HG03175 (cell line): Measurements from ENCODE around the gene EFCAB13.
"Not testable (repeated sequence)": the region's sequence is repeated elsewhere in the genome, so short reads cannot be mapped to it uniquely, and the experiment has no call there.

Experiments used
- ATAC-seq: cut with Tn5 transposase; IDR thresholded peaks from one replicate; pipeline ENCODE4 v1.9.1; 2021; ENCODE audit warnings: mild to moderate bottlenecking, moderate library complexity; ENCODE audit not compliant: unreplicated experiment

The EFCAB13 gene

GRCh38 chr17:47324224-47325020 lies 667 bp downstream of the EFCAB13 start:
- ATAC-seq, result peak; percentile 27

- no peak for ATAC-seq
Measured at GRCh38 chr17:47325176-47325575, 1.4 kb downstream of the EFCAB13 start.

- no peak for ATAC-seq
Measured at GRCh38 chr17:47330548-47330947, 6.8 kb downstream of the EFCAB13 start.

GRCh38 chr17:47332287-47332686 lies 8.5 kb downstream of the EFCAB13 start:
- ATAC-seq, result no peak

DNA sequence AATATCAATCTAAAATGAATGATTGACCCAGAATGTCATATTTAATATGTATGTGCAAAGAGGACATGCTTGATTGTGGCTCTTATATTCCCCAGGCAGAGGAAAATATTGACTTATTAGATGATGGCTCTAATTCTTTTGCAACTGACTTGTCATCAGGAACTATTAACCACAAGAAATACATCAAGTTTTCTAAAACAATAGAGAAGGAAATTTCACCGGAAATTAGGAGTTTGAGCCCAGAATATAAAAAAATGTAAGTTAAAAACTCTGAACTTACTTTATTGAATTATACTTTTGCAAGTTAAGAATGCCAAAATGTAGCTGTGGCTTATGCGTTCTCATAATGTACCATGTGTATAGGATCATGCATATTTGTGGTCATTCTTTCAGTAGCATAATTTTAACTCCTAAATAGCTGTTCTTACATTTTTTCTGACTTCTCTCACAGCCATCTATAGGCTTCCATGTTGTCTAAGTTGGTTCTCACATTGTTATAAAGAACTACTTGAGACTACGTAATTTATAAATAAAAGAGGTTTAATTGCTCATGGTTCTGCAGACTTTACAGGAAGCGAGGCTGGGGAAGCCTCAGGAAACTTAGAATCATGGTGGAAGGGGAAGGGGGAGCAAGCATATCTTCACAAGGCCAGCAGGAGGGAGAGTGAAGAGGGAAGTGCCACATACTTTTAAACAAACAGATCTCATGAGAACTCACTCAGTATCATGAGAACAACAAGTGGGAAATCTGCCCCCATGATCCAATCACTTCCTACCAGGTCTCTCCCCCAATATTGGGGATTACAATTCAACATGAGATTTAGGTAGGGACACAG lies 11.6 kb downstream of the EFCAB13 start:
- no peak for ATAC-seq

GRCh38 chr17:47338026-47338425 lies 14.3 kb downstream of the EFCAB13 start:
- ATAC-seq, result no peak

DNA sequence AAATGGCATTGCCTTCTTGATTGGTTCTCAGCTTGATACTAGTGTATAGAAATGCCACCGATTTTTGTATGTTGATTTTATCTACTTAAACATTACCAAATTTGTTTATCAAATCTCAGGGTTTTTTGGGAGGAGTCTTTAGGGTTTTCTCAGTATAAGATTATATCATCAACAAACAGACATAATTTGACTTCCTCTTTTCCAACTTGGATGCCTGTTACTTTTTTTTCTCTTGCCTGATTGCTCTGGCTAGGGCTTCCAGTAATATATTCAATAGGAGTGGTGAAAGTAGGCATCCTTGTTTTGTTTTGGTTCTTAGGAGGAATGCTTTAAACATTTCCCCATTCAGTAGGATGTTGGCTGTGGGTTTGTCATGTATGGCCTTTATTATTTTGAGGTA lies 29.1 kb downstream of the EFCAB13 start:
- no peak for ATAC-seq

DNA sequence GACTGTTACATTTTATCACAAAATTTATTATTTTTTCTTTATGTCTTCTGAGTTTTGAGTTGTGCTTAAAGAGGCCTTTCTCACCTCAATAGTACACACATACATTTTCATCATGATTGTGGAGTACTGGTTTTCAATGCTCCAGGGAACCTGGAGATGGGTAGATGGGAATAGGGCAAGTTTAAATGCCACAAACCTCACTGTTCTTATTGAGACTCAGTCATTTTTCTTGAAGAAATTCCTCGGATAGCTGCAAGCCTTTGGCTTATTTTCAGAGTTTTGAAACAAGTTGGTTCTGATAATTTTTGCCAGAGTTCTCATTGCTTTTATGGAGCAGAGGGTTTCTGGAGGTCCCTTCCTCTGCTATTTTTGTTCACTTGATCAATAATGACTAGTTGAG lies 34.9 kb downstream of the EFCAB13 start:
- ATAC-seq, result no peak

- no peak for ATAC-seq
Measured at GRCh38 chr17:47363171-47363570, 39.4 kb downstream of the EFCAB13 start.

GRCh38 chr17:47367257-47367656 lies 43.5 kb downstream of the EFCAB13 start:
- ATAC-seq, result no peak

GRCh38 chr17:47368262-47368661 lies 44.5 kb downstream of the EFCAB13 start:
- ATAC-seq, result no peak

- ATAC-seq, result not testable (repeated sequence)
Measured at GRCh38 chr17:47370899-47371298, 47.1 kb downstream of the EFCAB13 start.

- no peak for ATAC-seq
Measured at GRCh38 chr17:47373002-47373401, 49.2 kb downstream of the EFCAB13 start.

DNA sequence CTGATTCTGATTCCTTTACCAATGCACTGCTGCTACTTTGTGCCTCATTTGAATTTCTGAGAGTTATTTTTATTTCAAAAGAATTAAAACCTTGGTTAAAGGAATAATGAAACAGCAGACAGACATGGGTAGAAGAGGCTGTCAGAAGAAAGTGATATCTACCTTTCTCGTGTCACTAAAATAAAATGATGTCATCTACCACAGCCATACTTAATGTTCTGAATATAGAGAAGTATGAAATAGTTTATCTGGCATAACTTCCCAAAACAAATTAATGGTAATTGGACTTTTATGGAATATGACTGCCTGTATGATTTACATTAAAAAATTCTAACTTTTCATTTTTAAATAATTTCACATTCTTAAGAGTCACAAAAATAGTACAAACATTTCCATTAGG lies 52.5 kb downstream of the EFCAB13 start:
- no peak for ATAC-seq

DNA sequence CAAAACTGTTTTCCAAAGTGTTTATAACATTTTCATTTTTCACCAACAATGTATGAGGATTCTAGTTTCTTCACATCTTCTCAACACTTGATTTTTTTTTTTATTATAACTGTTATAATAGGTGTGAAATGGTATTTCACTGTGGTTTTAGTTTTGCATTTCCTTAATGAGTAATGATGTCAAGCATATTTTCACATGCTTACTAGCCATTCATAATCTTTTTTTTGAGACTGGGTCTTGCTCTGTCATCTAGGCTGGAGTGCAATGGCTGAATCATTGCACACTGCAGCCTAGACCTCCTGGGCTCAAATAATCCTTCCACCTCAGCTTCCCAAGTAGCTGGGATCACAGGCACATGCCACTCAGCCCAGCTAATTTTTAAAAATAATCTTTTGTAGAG lies 65.1 kb downstream of the EFCAB13 start:
- ATAC-seq, result no peak

- not testable (repeated sequence) for ATAC-seq
Measured at GRCh38 chr17:47397532-47398128, 73.9 kb downstream of the EFCAB13 start.

DNA sequence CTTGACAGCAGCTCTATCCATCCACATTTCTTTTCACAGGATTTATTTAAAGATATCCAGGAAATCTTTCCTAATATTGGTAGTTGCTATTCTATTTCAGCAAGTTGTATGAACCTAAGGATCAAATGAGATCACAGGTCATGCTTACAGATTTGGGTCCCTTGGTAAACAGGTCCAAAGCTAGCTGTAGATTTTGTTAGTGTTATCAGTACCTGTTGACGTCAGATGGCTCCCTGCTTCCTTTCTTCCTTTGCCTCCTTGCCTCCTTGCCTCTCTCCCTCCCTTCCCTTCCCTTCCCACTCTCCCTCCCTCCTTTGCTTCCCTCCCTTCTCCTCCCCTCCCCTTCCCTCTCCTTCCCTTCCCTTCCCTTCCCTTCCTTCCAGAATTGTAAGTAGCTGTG lies 76.6 kb downstream of the EFCAB13 start:
- no peak for ATAC-seq

DNA sequence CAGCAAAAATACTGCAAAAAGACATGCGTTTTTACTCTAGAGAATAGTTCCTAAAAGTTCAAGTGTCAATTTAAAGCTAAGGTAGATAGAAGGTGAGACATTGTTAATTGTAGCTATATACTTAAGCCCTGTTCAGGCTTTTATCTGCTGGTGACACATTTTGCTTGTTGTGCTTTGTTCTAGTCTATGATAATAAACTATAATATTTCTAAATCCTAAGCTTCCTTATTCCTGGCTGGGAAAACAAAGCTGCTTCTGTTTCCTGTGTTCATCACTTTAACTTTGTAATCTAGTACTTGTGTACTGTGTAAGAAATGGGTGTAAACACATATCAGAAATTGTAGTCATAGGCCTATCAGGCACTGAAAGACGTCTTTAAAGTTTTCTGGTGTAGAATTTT lies 77.3 kb downstream of the EFCAB13 start:
- ATAC-seq, result no peak

DNA sequence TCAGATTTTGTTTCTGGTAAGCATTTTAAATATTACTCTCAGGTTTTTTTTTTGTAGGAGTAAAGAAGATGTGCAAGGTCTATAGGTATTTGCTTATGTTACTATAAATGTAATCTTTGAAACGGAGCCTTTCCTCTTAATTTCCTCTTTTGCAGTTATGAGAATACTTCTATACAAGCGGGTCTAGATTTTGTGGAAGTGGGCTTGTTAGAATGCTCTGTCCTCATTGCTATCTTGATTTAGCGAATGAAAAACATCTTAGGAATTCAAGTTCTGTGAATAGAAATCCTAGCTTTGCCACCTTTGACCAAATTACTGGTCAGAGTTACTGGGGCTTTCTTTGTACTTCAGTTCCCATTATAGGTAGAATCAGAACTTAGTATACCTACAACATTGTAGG lies 80.3 kb downstream of the EFCAB13 start:
- ATAC-seq, result no peak

- no peak for ATAC-seq
Measured at GRCh38 chr17:47404875-47405274, 81.1 kb downstream of the EFCAB13 start.

GRCh38 chr17:47413872-47414271 lies 90.1 kb downstream of the EFCAB13 start:
- no peak for ATAC-seq

DNA sequence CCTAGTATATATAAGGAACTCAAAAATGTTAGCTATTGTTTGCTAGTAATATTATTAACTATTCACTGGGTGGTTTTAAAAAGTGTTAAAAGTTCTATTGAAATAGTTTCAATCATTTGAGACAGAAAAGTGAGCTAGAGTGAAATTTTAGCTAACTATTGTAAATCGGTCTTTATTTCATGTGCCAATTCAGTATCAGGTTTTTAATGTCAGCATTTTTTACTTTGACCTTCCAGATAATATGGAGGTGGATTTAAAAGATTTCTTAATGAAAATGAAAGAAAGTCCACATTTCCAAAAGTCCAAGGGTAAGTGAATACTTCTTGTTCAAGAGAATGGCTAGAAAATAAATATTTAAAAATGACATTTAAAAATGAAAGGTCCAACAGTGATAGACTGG lies 90.9 kb downstream of the EFCAB13 start:
- ATAC-seq, result no peak
